Heart right ventricle (tissue), 16 donors: Measurements from ENCODE around the gene HOXA3. TPM values are rescaled to one million over a fixed set of nuclear protein-coding genes. Genes with fewer than 3 reads are reported as not detected.
A peak's percentile ranks its signal among the peaks of the same experiment; 100 is the strongest.

ENCODE experiments used
- ATAC-seq, 8 donors: fragments of 200-7000 bp; cut with Tn5 transposase; one replicate each; pipeline ENCODE4 v1.9.1; 2020; ENCODE audit warnings: mild to moderate bottlenecking in 8 of 8, moderate library complexity in 8 of 8, moderate number of reproducible peaks in 1 of 8
- DNase-seq, 2 donors: peaks; one replicate each; pipeline ENCODE4 v3.0.0-alpha.2; 2020
- H3K27ac ChIP-seq, 10 donors: fragments of 200-600 bp; sonication (generic) in 2 of 10; one replicate each; pipeline versions ENCODE4 v1.5.0 to v1.8.0; 2020 to 2022; ENCODE audit warnings: mild to moderate bottlenecking in 3 of 10
- H3K27me3 ChIP-seq, 7 donors: fragments of 200-600 bp; one replicate each; pipeline ENCODE4 v1.8.0; 2021 to 2022; ENCODE audit warnings: mild to moderate bottlenecking in 2 of 7
- H3K36me3 ChIP-seq, 9 donors: fragments of 200-600 bp; sonication (generic) in 1 of 9; one replicate each; pipeline versions ENCODE4 v1.5.0 to v1.8.0; 2020 to 2022; ENCODE audit warnings: mild to moderate bottlenecking in 2 of 9
- H3K4me1 ChIP-seq, 9 donors: fragments of 200-600 bp; sonication (generic) in 1 of 9; one replicate each; pipeline versions ENCODE4 v1.5.0 to v1.8.0; 2020 to 2022; ENCODE audit warnings: mild to moderate bottlenecking in 4 of 9
- H3K4me3 ChIP-seq, 10 donors: fragments of 200-600 bp; sonication (generic) in 2 of 10; one replicate each; pipeline versions ENCODE4 v1.5.0 to v1.8.0; 2020 to 2022; ENCODE audit warnings: mild to moderate bottlenecking in 7 of 10, moderate library complexity in 2 of 10
- H3K9me3 ChIP-seq, 11 donors: fragments of 200-600 bp in 10 of 11; sonication (generic) in 2 of 11; one replicate each; pipeline versions ENCODE4 v1.5.0 to v1.8.0; 2013 to 2022; ENCODE audit warnings: mild to moderate bottlenecking in 2 of 11, control low read depth in 1 of 11, moderate library complexity in 1 of 11
- CTCF ChIP-seq, 9 donors: fragments of 200-600 bp; sonication (generic) in 2 of 9; IDR thresholded peaks; one replicate each; pipeline versions ENCODE4 v1.5.0 to v1.8.0; 2021 to 2022; ENCODE audit warnings: antibody characterized with exemption in 9 of 9, mild to moderate bottlenecking in 5 of 9, moderate library complexity in 1 of 9
- WGBS, 2 donors: extraction: QIAGEN DNeasy Blood & Tissue Kit; methylation state at CpG; one replicate each; pipeline ENCODE4 v1.1.7; 2013; ENCODE audit warnings: inconsistent platforms in 1 of 2; 5-methylcytosine and 5-hydroxymethylcytosine counted together
- intact Hi-C, 10 donors: fragments of 100-400 bp; cut with DNase I; formaldehyde crosslinking; loops; one replicate each; pipeline versions ENCODE4 v1.11.1 to v1.14.2; 2022
- polyA plus RNA-seq, 2 donors: library from polyadenylated mRNA; stranded (reverse); fragments of 200-250 nt; gene quantifications; one replicate each; pipeline ENCODE4 v1.2.3, GENCODE V29; 2013
- total RNA-seq, 10 donors: library from RNA; stranded (reverse); fragmentation: NEBNext Ultra II Directional in 3 of 10; extraction: Animal tissue kit (Norgen Biotek cat#: 25700) in 3 of 10; gene quantifications; one replicate each; pipeline versions ENCODE4 v1.2.1 to v1.2.4, GENCODE V29; 2021 to 2023
- donor health status: Arrhythmogenic right ventricular cardiomyopathy.
- donor health status: ischemic (EF 13 %, LVEDD 7.1; RV severe dilation, severe dysfunction).
- donor health status: healthy with polysubstance abuse.
- donor health status: DM: no; HTN: yes; CAD: no.
- donor health status: DM: no; HTN: no; CAD: no.
- donor health status: ischemic (EF 25% LVEDD 6.9; RV normal size, moderate dysfunction).
- donor health status: ischemic (EF 25% LVEDD 5.7; RV mildly dilated, moderate dysfunction).
- donor health status: healthy.
- donor health status: DM: yes; HTN: yes; CAD: no.
- donor health status: Ischemic cardiomyopathy.
- donor health status: ischemic (EF 35%, LVEDD 5.7; RV mildly dilated, moderate dysfunction).
- donor health status: nonischemic (EF 11% LVEDD 7.7; RV severe dilation, severe dysfunction).
- donor health status: DM: yes; HTN: yes; CAD: no.
- donor health status: PGD.
- donor health status: ischemic (EF 29% LVEDD 5.4; RV normal size, mild dysfunction).
- donor health status: nonischemic (EF 23%, LVEDD 6.1; RV moderate dilation, normal function).

HOXA3 gene
- total and polyA plus RNA-seq, 12 donors = 0.11 to 1.5 (median 0.24) TPM; not detected in 2

GRCh38 chr7:27102581-27103442, 49.6 kb downstream of the HOXA3 start, which contains the start of gene HOXA2:
HOXA2 (minus strand) TSS chr7:27102683; CDS start chr7:27102500, 183 bp downstream.
- DNase-seq (no peak), ATAC-seq (peak in 2 of 8 donors; percentile 19 to 38)
- peak within 1 kb of the TSS in 5 of 10 donors; percentile 13 to 40 (median 26) for H3K4me3 ChIP-seq
- no peak for TF ChIP-seq CTCF (IDR thresholded peaks at IDR 0.05)
- intact Hi-C loops = no loop called here
- peaks cover 0 to 56% (median 15%) of the 10 kb centered on the region in 9 donors for H3K4me1 ChIP-seq
- H3K27ac ChIP-seq = peak within 1 kb of the TSS in 4 of 10 donors; percentile 31 to 64 (median 46)
- no peaks in the 10 kb centered on the region for H3K36me3 ChIP-seq
- peaks cover 34 to 100% (median 100%) of the 10 kb centered on the region in 7 donors for H3K27me3 ChIP-seq
- WGBS, 2 donors = 3 to 6% methylated on average over 29 of the region's 29 CpGs
- H3K9me3 ChIP-seq = no peaks in the 10 kb centered on the region

- intact Hi-C loops = no loop called here
Observed at GRCh38 chr7:27101957-27102580, 50.3 kb downstream of the HOXA3 start.

GRCh38 chr7:27101171-27101956, 51.0 kb downstream of the HOXA3 start:
- H3K36me3 ChIP-seq = no peaks in the 10 kb centered on the region
- intact Hi-C loops = no loop called here
- ATAC-seq (no peak), DNase-seq (no peak)
- peak overlapping the region in 5 of 10 donors; percentile 13 to 40 (median 26) for H3K4me3 ChIP-seq
- H3K4me1 ChIP-seq = peaks cover 0 to 59% (median 25%) of the 10 kb centered on the region in 9 donors
- H3K27ac ChIP-seq = peak overlapping the region in 3 of 10 donors; percentile 36 to 60 (median 54)
- H3K9me3 ChIP-seq = no peaks in the 10 kb centered on the region
- peaks cover 40 to 100% (median 100%) of the 10 kb centered on the region in 7 donors for H3K27me3 ChIP-seq
- TF ChIP-seq CTCF (IDR thresholded peaks at IDR 0.05) = no peak
- WGBS, 2 donors = 11 to 12% methylated on average over 25 of the region's 25 CpGs

More at GRCh38 chr7:27101957-27102580, 50.3 kb downstream of the HOXA3 start:
- peaks cover 38 to 100% (median 100%) of the 10 kb centered on the region in 7 donors for H3K27me3 ChIP-seq
- H3K4me3 ChIP-seq = peak overlapping the region in 5 of 10 donors; percentile 13 to 40 (median 26)
- H3K4me1 ChIP-seq = peaks cover 0 to 59% (median 18%) of the 10 kb centered on the region in 9 donors
- TF ChIP-seq CTCF (IDR thresholded peaks at IDR 0.05) = no peak
- no peaks in the 10 kb centered on the region for H3K9me3 ChIP-seq
- H3K36me3 ChIP-seq = no peaks in the 10 kb centered on the region
- DNase-seq = no peak
- peak overlapping the region in 3 of 10 donors; percentile 31 to 64 (median 60) for H3K27ac ChIP-seq
- no peak for ATAC-seq
- 2 to 3% methylated on average over 39 of the region's 39 CpGs for WGBS, 2 donors
